ENCODE data around the gene PPIF. TPM values are rescaled to one million over a fixed set of nuclear protein-coding genes. Genes with fewer than 3 reads are reported as not detected.

The PPIF gene
- total and polyA plus RNA-seq, 2 donors (not counting 1 experiment from before 2014, with no cell fraction given): 50.4 to 100 TPM

DNA sequence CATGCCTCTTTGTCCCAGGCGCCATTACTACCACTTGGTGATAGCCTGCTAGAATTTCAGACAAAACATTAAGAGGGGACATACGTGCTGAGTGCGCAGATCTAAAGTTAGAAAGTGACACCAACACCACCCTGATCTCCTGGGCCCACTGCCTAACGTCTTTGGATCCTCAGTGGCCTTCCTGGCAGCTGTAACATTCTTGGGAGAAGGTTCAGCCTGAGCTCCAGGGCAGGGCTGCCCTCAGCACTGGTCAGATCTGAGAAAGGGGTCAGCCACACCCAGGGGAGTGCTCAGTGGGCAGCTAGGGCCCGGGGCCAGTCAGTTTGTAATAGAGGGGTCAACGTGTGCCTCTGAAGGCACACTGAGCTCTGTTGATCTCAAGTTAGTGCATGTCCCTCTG is 49.8 kb downstream of the PPIF start:
- ATAC-seq (ENCODE audit: low read depth) (no peak), DNase-seq (no peak)
- H3K9ac ChIP-seq (ENCODE audit: low read length): no peak overlapping the region
- H3K4me3 ChIP-seq (ENCODE audit: control extremely low read depth in 1 of 5, extremely low read depth in 1 of 5, insufficient read depth in 1 of 5, low read depth in 2 of 5, low read length in 4 of 5): no peak overlapping the region
- ChIA-PET CTCF (no interaction called here), POLR2A (no interaction called here)
- Mint-ChIP-seq H3K27me3 (no peaks in the 10 kb centered on the region), H3K4me3 (no peak overlapping the region), H3K27ac (no peak overlapping the region), H3K4me1 (no peaks in the 10 kb centered on the region), H3K9me3 (ENCODE audit: insufficient read depth) (no peaks in the 10 kb centered on the region)
- 88% methylated on average over 6 of the region's 6 CpGs for WGBS (ENCODE audit: insufficient coverage)
- H3K27me3 ChIP-seq (replicated peaks in 1 of 4; ENCODE audit: control extremely low read depth in 1 of 4, control insufficient read depth in 3 of 4, insufficient read depth in 4 of 4, low read length in 3 of 4): peaks cover 0 to 2% (median 0%) of the 10 kb centered on the region in 4 experiments
- H4K20me1 ChIP-seq (ENCODE audit: control insufficient read depth, insufficient read depth, low read length, poor library complexity, severe bottlenecking): no peaks in the 10 kb centered on the region
- H3K9me3 ChIP-seq (ENCODE audit: control extremely low read depth in 1 of 3, control insufficient read depth in 2 of 3, insufficient read depth in 1 of 3, low read length in 2 of 3): peaks cover 0 to 4% (median 0%) of the 10 kb centered on the region in 3 donors
- no peaks in the 10 kb centered on the region for H3K79me2 ChIP-seq (ENCODE audit: control insufficient read depth, insufficient read depth, low read length)
- H2AFZ ChIP-seq (ENCODE audit: insufficient read depth, low read depth, low read length, poor library complexity, severe bottlenecking): no peak overlapping the region
- no peak for TF ChIP-seq EZH2 (IDR thresholded peaks at IDR 0.05; ENCODE audit: borderline replicate concordance, insufficient read depth, low read depth, low read length, poor library complexity, severe bottlenecking)
- TF ChIP-seq CTCF (IDR thresholded peaks at IDR 0.05): no peak
- no peaks in the 10 kb centered on the region for H3K36me3 ChIP-seq (replicated peaks in 1 of 2; ENCODE audit: control extremely low read depth in 1 of 2, control insufficient read depth in 1 of 2, extremely low read depth in 1 of 2, insufficient read depth in 2 of 2, low read length in 1 of 2)
- no peak overlapping the region for H3K4me2 ChIP-seq (replicated peaks; ENCODE audit: low read depth, low read length, poor library complexity, severe bottlenecking)
- no peak overlapping the region for H3K27ac ChIP-seq (ENCODE audit: low read length in 2 of 2)
- H3K4me1 ChIP-seq (ENCODE audit: control insufficient read depth in 2 of 2, insufficient read depth in 2 of 2, low read length in 2 of 2): no peaks in the 10 kb centered on the region
- intact Hi-C loops (cut with micrococcal nuclease): no loop called here

DNA sequence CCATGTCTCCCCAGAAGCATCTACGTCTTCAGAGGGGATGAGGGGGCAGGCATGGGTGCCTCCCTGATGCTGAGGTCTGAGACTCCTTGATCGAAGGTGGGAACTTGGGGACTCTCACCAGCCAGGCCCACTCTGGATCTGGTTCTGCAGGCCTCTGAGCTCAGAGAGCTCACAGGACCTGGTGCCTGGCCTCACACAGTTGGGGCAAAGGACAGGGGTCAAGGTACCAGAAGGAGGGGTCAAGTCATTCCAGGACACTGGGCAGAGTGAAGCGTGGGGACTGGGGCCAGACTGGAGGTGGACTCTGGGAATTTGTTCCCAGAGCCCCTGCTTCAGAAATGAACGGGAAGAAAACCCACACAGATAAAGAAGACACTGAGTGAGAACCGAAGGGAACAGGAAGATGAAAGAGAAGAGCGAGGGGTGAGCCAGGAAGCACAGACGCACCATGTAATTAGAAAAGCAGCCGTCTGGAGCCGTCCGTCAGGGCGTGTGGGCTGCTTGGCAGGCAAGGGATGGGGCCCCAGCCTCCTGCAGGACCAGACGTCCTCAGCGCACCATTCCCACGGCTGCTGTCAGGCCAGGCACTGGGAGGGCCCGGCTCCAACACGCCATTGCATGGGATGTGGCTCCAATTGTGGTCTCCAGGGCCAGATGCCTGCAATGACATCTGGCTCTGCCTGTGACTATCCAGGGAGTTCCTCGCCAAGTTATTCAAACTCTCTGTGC is 50.5 kb downstream of the PPIF start:
- ChIA-PET POLR2A (no interaction called here), CTCF (no interaction called here)
- H3K4me2 ChIP-seq (replicated peaks; ENCODE audit: low read depth, low read length, poor library complexity, severe bottlenecking): no peak overlapping the region
- H3K9me3 ChIP-seq (ENCODE audit: control extremely low read depth in 1 of 3, control insufficient read depth in 2 of 3, insufficient read depth in 1 of 3, low read length in 2 of 3): peaks cover 0 to 4% (median 0%) of the 10 kb centered on the region in 3 donors
- H3K9me3 Mint-ChIP-seq (ENCODE audit: insufficient read depth): no peaks in the 10 kb centered on the region
- H3K4me3 Mint-ChIP-seq: no peak overlapping the region
- no peaks in the 10 kb centered on the region for H3K27me3 Mint-ChIP-seq
- no peak overlapping the region for H3K27ac ChIP-seq (ENCODE audit: low read length in 2 of 2)
- TF ChIP-seq EZH2 (IDR thresholded peaks at IDR 0.05; ENCODE audit: borderline replicate concordance, insufficient read depth, low read depth, low read length, poor library complexity, severe bottlenecking): no peak
- no peak for TF ChIP-seq CTCF (IDR thresholded peaks at IDR 0.05)
- no peaks in the 10 kb centered on the region for H3K36me3 ChIP-seq (replicated peaks in 1 of 2; ENCODE audit: control extremely low read depth in 1 of 2, control insufficient read depth in 1 of 2, extremely low read depth in 1 of 2, insufficient read depth in 2 of 2, low read length in 1 of 2)
- no peak overlapping the region for H3K4me3 ChIP-seq (ENCODE audit: control extremely low read depth in 1 of 5, extremely low read depth in 1 of 5, insufficient read depth in 1 of 5, low read depth in 2 of 5, low read length in 4 of 5)
- intact Hi-C loops (cut with micrococcal nuclease): no loop called here
- H3K79me2 ChIP-seq (ENCODE audit: control insufficient read depth, insufficient read depth, low read length): no peaks in the 10 kb centered on the region
- peaks cover 0 to 2% (median 0%) of the 10 kb centered on the region in 4 experiments for H3K27me3 ChIP-seq (replicated peaks in 1 of 4; ENCODE audit: control extremely low read depth in 1 of 4, control insufficient read depth in 3 of 4, insufficient read depth in 4 of 4, low read length in 3 of 4)
- no peaks in the 10 kb centered on the region for H4K20me1 ChIP-seq (ENCODE audit: control insufficient read depth, insufficient read depth, low read length, poor library complexity, severe bottlenecking)
- no peaks in the 10 kb centered on the region for H3K4me1 ChIP-seq (ENCODE audit: control insufficient read depth in 2 of 2, insufficient read depth in 2 of 2, low read length in 2 of 2)
- no peaks in the 10 kb centered on the region for H3K4me1 Mint-ChIP-seq
- no peak overlapping the region for H3K27ac Mint-ChIP-seq
- no peak overlapping the region for H3K9ac ChIP-seq (ENCODE audit: low read length)
- WGBS (ENCODE audit: insufficient coverage): 90% methylated on average over 16 of the region's 17 CpGs
- no peak overlapping the region for H2AFZ ChIP-seq (ENCODE audit: insufficient read depth, low read depth, low read length, poor library complexity, severe bottlenecking)
- no peak for ATAC-seq (ENCODE audit: low read depth)
- DNase-seq: no peak
